ENCODE data around the gene SLC40A1.

The SLC40A1 gene

DNA sequence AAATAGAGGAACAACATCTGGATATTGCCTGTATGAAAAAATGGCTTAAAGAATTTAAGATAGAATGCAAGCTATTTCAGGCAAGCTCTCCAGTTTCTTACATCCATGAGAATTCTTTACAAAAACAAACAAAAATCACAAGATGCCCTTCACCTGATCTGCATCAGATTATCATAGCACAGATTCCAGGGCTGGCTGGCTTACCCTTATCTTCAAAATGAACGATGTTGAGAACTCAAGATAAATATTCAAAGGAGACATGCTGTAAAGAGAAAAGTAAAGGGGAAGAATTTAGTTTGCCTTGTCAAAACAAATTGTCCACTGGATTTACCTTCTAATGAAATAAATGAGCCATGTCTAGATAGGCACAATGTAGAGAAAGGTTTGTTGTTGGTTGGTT, 18.7 kb upstream of the SLC40A1 start:
- no peak overlapping the region for H3K4me3 ChIP-seq (replicated peaks; ENCODE audit: low read depth, low read length)
- no peak for TF ChIP-seq CTCF (IDR thresholded peaks at IDR 0.05; ENCODE audit: low read length, missing control alignments)
- no peak for DNase-seq (ENCODE audit: low read depth)

- DNase-seq (ENCODE audit: low read depth): no peak
- no peak for TF ChIP-seq CTCF (IDR thresholded peaks at IDR 0.05; ENCODE audit: low read length, missing control alignments)
- no peak overlapping the region for H3K4me3 ChIP-seq (replicated peaks; ENCODE audit: low read depth, low read length)
Observed at GRCh38 chr2:189595417-189595816, 14.8 kb upstream of the SLC40A1 start.

- H3K4me3 ChIP-seq (replicated peaks; ENCODE audit: low read depth, low read length): no peak overlapping the region
- TF ChIP-seq CTCF (IDR thresholded peaks at IDR 0.05; ENCODE audit: low read length, missing control alignments): no peak
- no peak for DNase-seq (ENCODE audit: low read depth)
Observed at GRCh38 chr2:189594305-189594704, 13.7 kb upstream of the SLC40A1 start.

- TF ChIP-seq CTCF (IDR thresholded peaks at IDR 0.05; ENCODE audit: low read length, missing control alignments): no peak
- no peak for DNase-seq (ENCODE audit: low read depth)
- H3K4me3 ChIP-seq (replicated peaks; ENCODE audit: low read depth, low read length): no peak overlapping the region
Observed at GRCh38 chr2:189593115-189593514, 12.5 kb upstream of the SLC40A1 start.

GRCh38 chr2:189592353-189592984, 11.9 kb upstream of the SLC40A1 start:
- no peak for DNase-seq (ENCODE audit: low read depth)
- H3K4me3 ChIP-seq (replicated peaks; ENCODE audit: low read depth, low read length): no peak overlapping the region
- no peak for TF ChIP-seq CTCF (IDR thresholded peaks at IDR 0.05; ENCODE audit: low read length, missing control alignments)

GRCh38 chr2:189587780-189588179, 7.2 kb upstream of the SLC40A1 start:
- no peak for TF ChIP-seq CTCF (IDR thresholded peaks at IDR 0.05; ENCODE audit: low read length, missing control alignments)
- H3K4me3 ChIP-seq (replicated peaks; ENCODE audit: low read depth, low read length): no peak overlapping the region
- DNase-seq (ENCODE audit: low read depth): no peak

DNA sequence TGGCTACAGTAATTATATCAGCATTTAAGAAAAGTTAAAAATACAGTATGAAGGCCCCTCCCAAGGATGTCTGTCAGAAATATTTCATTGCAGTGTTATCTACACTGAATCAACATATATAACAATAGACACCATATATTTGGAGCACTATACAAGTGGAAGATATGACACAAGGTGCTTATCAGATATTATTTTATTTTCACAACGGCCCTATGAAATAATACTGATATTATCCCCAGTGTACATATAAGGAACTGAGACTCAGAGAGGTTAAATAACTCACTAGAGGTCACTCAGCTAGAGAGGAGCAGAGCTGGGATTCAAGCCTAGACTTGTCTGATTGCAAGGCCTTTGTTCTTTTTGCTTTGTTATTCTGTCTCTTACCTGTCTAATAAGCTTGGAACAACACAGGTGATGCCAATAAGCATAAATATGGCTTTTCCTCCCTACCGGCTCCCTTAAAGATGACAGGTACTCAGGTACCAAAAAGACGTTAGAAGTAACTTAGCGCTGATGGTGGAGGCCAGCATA, 4.7 kb upstream of the SLC40A1 start:
- DNase-seq (ENCODE audit: low read depth): no peak
- no peak for TF ChIP-seq CTCF (IDR thresholded peaks at IDR 0.05; ENCODE audit: low read length, missing control alignments)
- H3K4me3 ChIP-seq (replicated peaks; ENCODE audit: low read depth, low read length): no peak overlapping the region

Data from fibroblast of pulmonary artery (primary cell).